Left ventricle myocardium inferior (tissue), 1 donor: ENCODE results near the gene MEGF11. TPM values are rescaled to one million over a fixed set of nuclear protein-coding genes. Genes with fewer than 3 reads are reported as not detected.

Source experiments
- DNase-seq: peaks from one replicate; pipeline ENCODE4 v3.0.0-alpha.2; 2020
- H3K27ac ChIP-seq: fragments of 200-600 bp; replicated peaks from 2 replicates; pipeline ENCODE4 v1.8.0; 2021
- H3K27me3 ChIP-seq: fragments of 200-600 bp; 2 replicates; pipeline ENCODE4 v1.8.0; 2021; ENCODE audit warnings: low read depth
- H3K36me3 ChIP-seq: fragments of 200-600 bp; 2 replicates; pipeline ENCODE4 v1.8.0; 2021
- H3K4me1 ChIP-seq: fragments of 200-600 bp; 2 replicates; pipeline ENCODE4 v1.8.0; 2021
- H3K4me3 ChIP-seq: fragments of 200-600 bp; 2 replicates; pipeline ENCODE4 v1.8.0; 2021; ENCODE audit warnings: mild to moderate bottlenecking, moderate library complexity
- H3K9me3 ChIP-seq: fragments of 200-600 bp; replicated peaks from 2 replicates; pipeline ENCODE4 v1.8.0; 2021
- CTCF ChIP-seq: fragments of 200-600 bp; IDR thresholded peaks from 2 replicates; pipeline ENCODE4 v1.8.0; 2021; ENCODE audit warnings: antibody characterized with exemption, mild to moderate bottlenecking, borderline replicate concordance
- intact Hi-C: fragments of 100-400 bp; cut with micrococcal nuclease; formaldehyde crosslinking; loops from one replicate; pipeline ENCODE4 v1.11.0; 2022
- total RNA-seq: library from RNA; stranded (reverse); fragmentation: NEBNext Ultra II Directional; extraction: Animal tissue kit (Norgen Biotek cat#: 25700); gene quantifications from one replicate; pipeline ENCODE4 v1.2.1, GENCODE V29; 2021
- donor health status: DM: no; HTN: yes; CAD: no; lungs with severe emphysema.

MEGF11 gene
- total RNA-seq, 1 donor from 2014 or later: not detected

GRCh38 chr15:66112388-66112787 lies 141.2 kb downstream of the MEGF11 start:
- peaks cover 90% of the 10 kb centered on the region for H3K27me3 ChIP-seq
- DNase-seq: no peak
- intact Hi-C loops: no loop called here
- H3K9me3 ChIP-seq: no peaks in the 10 kb centered on the region
- no peaks in the 10 kb centered on the region for H3K4me1 ChIP-seq
- no peak for TF ChIP-seq CTCF
- no peak overlapping the region for H3K27ac ChIP-seq
- no peaks in the 10 kb centered on the region for H3K36me3 ChIP-seq
- H3K4me3 ChIP-seq: no peak overlapping the region

- H3K9me3 ChIP-seq: no peaks in the 10 kb centered on the region
- H3K27me3 ChIP-seq: peaks cover 90% of the 10 kb centered on the region
- no peaks in the 10 kb centered on the region for H3K36me3 ChIP-seq
- DNase-seq: no peak
- H3K4me3 ChIP-seq: no peak overlapping the region
- H3K4me1 ChIP-seq: no peaks in the 10 kb centered on the region
- intact Hi-C loops: no loop called here
- no peak for TF ChIP-seq CTCF
- no peak overlapping the region for H3K27ac ChIP-seq
These were observed 142.2 kb downstream of the MEGF11 start for GRCh38 chr15:66111363-66111762.

GRCh38 chr15:66110864-66111263 lies 142.7 kb downstream of the MEGF11 start:
- no peak overlapping the region for H3K27ac ChIP-seq
- no peaks in the 10 kb centered on the region for H3K36me3 ChIP-seq
- H3K4me1 ChIP-seq: no peaks in the 10 kb centered on the region
- peaks cover 90% of the 10 kb centered on the region for H3K27me3 ChIP-seq
- TF ChIP-seq CTCF: no peak
- DNase-seq: no peak
- no peaks in the 10 kb centered on the region for H3K9me3 ChIP-seq
- no peak overlapping the region for H3K4me3 ChIP-seq
- intact Hi-C loops: no loop called here

DNA sequence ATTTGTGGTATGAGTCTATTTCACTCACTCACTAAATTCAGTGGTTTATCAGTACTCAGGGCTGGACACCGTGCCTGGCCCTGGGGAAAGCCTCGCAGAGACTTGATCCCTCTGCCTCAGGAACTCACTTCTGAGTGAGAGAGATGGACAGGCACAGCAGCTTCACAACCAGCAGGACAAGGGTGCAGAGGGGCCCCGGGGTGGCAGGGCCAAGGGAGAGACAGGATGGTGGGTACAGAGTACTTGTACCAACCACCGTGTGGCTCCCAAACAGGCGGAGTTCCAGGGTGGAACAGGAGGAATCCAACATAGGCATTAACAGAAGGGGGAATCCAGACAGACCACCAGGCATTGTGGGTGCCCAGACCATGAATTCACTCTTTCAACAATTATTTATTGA lies 143.7 kb downstream of the MEGF11 start:
- DNase-seq: no peak
- no peak overlapping the region for H3K4me3 ChIP-seq
- H3K36me3 ChIP-seq: no peaks in the 10 kb centered on the region
- H3K9me3 ChIP-seq: no peaks in the 10 kb centered on the region
- no peak overlapping the region for H3K27ac ChIP-seq
- peaks cover 90% of the 10 kb centered on the region for H3K27me3 ChIP-seq
- no peak for TF ChIP-seq CTCF
- intact Hi-C loops: no loop called here
- H3K4me1 ChIP-seq: no peaks in the 10 kb centered on the region

DNA sequence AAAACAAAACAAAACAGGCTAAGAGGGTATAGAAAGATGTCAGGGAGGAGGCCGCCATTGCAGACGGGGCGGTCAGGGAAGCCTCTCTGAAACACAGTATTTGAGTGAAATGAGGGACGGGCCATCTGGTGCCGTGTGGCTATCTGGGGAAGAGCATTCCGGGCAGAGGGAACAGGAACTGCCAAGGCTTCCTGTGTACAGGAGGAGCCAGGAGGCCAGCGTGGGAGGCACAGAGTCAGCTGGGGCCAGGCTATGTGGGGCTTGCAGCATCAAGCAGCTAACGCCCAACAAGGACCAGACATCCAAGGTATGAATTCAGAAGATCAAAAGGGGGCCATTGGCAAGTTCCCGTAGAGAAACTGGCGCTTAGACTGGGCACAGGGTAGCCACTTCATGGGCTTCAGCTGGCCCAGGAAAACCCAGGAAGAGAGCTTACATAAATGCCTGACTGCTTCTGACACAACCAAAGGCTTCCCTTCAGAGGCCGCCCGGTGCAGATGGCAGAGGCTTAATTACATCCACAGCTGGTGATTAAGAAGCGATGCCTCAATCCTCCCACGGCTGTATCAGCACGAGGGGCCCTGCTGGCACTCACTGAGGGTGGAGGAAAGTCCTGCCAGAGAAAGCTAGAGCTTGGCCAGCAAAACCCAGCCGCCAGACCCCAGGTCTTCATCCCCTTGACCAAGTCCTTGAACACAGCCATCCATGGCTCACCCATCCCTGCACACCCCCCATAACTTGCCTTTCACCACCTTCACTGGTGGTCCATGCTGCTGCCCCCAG lies 144.9 kb downstream of the MEGF11 start:
- no peak for TF ChIP-seq CTCF
- H3K4me1 ChIP-seq: peaks cover 4% of the 10 kb centered on the region
- DNase-seq: no peak
- no peak overlapping the region for H3K4me3 ChIP-seq
- no peaks in the 10 kb centered on the region for H3K36me3 ChIP-seq
- peaks cover 98% of the 10 kb centered on the region for H3K27me3 ChIP-seq
- no peaks in the 10 kb centered on the region for H3K9me3 ChIP-seq
- intact Hi-C loops: no loop called here
- H3K27ac ChIP-seq: no peak overlapping the region
